DMS 273 (cell line): ENCODE data around the gene ITPR2.
"Not testable (repeated sequence)": the region's sequence is repeated elsewhere in the genome, so short reads cannot be mapped to it uniquely, and the experiment has no call there.

Source experiments
- DNase-seq: peaks from one replicate; lab custom pipeline; 2025; ENCODE audit not compliant: unreplicated experiment; lab: John Stamatoyannopoulos, UW

The ITPR2 gene

DNA sequence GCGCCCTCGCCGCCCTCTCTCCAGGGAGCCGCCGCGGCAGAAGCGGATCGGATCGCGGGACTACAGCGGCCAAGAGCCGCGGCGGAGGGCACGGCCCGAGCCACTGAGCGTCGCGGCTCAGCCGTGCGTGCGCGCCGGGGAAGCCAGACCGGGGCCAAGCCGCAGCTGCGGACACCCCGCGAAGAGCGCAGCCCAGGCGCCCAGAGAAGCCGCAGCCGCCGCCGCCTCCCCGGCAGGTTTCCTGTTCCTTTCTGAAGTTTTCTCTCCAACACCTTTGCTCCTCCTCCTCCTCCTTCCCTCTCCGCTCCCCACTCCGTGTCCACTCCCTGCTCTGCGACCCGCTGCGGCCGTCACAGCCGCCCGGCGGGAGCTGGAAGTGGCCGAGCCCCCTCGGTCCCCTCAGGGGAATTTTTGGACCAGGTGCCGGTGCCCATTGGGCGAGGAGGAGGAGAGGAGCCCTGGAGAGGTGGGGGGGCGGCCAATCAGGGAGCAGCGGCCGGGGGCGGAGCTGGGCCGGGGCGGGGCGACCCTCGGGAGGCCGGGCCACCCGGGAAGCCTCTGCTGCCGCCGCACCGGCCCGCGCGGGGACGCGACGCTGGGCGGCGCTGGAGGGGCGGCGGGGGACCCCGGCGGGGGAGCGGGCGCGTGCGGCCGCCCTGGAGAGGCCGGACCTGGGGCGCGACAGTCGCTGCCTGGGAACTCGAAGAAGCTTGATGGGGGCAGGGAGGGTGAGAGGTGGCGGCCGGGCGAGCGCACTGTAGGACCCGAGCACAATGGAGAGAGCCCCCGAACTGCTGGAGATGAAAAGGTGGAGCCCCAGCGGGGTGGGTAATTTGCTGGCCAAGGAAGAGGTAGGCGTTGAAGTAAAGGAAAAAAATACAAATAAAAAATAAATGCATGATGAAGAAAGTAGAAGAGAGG lies at the start of gene ITPR2:
Gene ITPR2 (minus strand): TSS at position 373 of the 921 bp plus-strand sequence. CDS start 413 bp downstream, outside the sequence.
- peak; percentile 94 for DNase-seq

DNA sequence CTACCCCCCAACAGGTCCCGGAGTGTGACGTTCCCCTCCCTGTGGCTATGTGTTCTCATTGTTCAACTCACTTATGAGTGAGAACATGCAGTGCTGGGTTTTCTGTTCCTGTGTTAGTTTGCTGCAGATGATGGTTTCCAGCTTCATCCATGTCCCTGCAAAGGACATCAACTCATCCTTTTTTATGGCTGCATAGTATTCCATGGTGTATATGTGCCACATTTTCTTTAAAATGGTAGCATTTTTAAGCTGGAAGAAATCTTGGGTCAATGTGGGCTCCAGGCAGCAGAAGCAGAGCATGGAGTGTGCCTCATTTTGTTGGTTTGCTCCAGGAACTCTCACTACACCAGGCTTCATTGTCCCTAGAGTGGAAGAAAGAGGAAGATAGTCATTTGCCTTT lies 47.6 kb upstream of the ITPR2 start:
- no peak for DNase-seq

DNA sequence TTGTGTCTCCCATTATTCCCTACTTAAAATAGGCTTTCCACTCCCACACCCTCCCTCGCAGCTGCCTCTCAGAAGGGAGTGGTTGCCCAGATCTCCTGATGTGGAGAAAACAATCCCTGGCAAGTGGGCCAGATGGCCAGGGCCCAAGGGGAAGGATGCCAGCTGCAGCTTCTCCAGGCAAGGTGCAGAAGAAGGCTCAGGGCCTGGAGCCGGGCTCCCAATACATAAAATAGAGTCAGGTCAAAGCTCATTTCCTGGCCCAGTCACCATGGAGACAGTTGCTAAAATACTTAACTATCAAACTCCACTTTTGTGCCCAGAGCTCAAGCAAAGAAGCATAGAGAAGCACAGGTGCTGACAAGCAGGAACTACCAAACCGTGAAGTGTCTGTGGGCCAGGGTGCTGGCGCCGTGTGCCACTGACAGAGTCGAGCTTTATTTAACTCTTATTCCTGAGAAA lies 45.7 kb upstream of the ITPR2 start:
- DNase-seq = peak; percentile 93

DNA sequence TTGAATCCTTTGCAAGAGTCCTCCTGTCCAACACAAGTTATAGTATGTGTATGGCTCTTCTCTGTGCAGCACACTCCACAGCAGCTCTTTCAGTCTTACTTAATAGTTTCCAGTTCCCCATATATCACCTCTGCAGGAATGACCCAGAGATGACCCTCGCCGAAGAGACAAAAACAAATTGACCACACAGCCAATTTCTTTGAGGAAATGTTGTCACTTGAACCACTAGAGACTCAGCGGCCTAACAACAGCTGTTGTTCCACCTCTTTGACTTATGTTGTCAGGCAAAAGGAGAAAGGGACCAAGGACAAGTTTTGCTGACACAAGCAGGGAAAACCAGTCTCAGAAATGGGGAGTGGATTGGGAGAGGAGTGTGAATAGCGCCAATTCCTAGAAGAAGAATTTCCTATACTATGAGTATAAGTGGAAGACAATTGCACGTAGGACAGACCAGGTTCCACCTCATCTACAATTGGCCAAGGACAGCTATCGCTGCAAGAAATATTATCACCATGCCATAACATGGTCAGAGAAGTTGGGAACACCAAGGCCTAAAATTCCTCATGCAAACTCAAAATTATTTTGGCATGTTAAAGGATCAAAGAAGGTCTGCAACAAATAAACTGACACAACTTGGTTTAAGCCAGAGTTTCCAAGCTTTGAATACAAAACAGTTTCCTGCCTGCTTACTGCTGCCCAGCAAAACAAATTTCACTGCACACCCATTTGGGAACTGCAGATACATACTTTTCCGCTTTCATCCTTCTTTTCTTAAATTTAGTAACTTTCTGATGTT lies 41.7 kb upstream of the ITPR2 start:
- DNase-seq = no peak

DNA sequence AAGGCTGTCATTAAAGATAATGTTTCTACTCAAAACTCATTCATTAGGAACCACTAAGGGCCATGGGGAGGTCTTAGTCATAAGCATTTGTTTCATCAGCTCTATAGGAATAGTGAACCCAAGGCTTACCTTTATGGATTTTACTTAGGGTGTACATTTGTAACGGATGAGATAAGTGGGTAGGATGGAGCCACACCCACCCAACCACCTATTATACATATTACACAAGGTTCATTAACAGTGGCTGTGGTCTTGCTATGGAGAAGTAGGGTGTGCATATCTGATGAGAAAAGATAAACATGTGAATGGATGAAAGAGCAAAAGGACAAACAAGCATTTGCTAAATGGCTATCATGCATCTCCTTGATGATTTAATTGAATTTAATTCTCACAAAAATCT lies 39.6 kb upstream of the ITPR2 start:
- DNase-seq = no peak

DNA sequence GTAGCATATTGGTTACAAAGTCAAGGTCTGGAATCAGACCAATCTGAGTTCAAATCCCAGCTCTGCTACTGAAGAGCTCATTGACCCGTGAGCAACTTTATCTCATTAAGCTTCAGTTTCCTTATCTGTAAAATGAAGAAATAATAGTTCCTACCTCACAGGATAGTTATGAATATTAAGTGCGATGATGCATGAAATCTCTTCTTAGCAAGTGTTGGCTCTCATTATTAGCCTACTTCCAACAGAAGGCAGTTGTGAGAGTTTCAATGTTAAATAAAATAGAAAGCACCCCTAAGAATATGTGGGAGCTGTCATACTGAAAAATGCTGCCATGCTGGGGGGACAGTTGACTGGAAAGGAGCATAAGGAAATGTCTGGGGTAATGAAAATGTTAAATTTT lies 39.0 kb upstream of the ITPR2 start:
- DNase-seq = no peak

DNA sequence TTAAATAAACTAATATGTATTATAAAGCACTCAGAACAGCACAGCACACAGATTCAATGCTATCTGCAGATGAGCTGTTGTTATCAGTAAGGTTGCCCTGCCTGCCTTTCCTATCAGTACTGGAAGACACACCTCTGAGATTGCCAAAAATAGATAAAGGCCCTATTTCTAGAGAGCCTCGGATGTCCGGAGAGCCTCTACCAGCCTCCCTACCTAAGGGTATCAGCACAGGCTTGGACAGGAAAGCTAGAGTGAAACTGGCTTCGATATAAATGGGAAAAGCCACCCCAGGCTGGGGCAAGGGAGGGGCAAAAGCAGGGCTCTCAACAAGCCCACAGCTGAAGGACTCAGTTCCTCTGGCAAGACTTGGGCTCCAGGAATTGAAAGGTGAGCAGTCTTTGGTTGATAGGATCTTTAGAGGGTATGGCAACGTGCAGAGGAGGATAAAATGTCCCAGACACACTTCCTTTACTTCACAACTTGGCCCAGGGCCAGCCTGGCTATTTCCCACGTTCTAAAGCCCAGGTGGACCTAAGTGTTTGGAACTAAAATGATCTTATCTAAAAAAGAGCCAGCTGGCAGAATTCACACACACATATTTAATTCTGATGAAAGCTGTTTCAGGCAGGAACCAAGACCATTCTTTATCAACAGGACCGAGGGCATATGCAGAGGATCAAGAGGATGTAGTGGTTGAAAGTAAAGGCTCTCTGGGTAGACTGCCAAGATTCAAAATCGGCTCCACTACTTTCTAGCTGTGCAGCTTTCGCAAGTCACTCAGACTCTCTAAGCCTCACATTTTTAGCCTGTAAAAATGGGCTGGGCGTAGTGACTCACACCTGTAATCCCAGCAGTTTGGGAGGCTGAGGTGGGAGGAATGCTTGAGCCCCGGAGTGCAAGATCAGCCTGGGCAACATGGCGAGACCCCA lies 37.8 kb upstream of the ITPR2 start:
- DNase-seq = peak; percentile 94

DNA sequence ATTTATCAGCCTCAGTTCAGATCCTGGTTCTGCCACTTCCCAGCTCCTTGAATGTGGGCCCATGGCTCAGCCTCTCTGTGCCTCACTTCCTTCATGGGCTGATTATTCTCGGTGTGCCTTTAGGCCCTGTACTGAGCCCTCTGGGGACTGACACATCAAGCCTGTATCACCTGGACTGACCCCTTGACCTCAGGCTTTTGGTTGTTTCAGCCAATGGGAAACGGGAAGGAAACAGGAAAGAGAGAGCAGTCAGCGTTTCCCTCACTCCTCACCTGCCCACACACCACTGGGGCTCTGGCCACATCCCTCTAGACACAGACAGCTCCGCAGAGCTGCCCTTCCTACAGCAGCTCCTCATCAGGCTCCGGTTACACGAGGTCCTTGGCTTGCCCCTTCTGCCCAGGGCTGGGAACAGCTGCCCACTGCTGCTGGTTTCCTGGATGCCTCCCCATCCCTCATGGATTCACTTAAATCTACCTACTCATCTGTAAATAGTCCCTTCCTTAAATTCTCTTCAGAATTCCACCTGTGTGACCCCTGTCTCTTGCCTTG lies 37.0 kb upstream of the ITPR2 start:
- DNase-seq = peak; percentile 58

DNA sequence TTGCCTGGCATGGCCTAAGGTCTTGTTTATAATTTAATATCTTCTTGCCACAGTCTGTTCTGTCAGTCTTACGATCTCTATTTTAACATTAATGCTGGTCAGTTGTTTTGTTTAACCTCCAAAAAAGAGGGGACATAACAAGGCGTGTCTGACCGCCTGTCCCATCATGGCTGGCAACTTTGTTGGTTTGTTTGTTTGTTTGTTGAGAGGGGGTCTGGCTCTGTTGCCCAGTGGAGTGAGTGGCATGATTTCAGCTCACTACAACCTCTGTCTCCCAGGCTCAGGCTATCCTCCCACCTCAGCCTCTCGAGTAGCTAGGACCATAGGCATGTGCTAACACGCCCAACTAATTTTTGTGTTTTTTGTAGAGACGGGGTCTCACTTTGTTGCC lies 36.1 kb upstream of the ITPR2 start:
- DNase-seq = no peak

DNA sequence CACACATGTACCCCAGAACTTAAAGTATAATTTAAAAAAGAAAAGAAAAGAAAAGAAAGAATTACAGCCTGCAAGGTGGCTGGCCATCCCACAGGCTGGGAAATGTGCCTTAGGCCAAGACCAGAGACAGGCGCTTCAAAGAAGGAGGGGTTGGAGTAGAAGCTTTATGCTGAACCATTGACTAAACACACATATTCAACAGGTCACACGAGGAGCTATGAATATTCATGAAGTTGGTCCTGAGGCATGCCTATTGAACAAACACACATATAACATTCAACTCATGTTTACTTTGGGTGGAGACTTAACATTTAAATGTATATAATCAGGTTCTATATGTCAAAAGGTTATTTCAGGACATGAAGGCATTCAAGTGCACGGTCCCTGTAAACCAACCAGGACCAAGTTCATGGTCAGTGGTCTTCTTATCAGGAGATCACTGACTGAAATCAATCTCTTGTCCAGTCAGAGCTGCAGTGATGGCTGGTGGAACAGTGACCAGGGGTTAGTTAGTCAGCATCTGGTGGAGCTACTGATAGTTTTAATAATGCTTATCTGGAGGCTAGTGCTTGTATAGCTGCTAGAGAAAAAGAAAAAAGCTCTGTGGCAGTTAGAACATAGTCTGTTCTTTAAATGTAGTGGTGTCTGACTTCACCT lies 35.6 kb upstream of the ITPR2 start:
- peak; percentile 14 for DNase-seq

DNA sequence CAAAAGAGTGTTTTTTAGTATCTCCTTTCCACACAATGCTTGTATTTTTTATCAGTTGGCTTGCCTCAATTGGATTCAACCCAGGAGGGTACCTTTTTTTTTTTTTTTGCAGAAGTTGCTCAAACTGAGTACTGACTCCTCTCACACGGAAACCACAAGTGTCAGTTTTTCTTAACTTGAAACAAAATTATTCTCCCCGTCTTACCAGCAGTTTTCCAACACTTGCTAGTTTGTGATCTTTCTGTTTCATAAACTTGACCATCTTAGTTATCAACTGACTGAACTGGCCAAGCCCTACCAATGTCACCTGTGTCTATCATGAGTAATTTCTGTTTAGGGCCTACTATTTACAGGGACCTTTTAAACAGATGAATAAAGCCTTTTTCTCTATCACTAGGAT lies 34.1 kb upstream of the ITPR2 start:
- no peak for DNase-seq

DNA sequence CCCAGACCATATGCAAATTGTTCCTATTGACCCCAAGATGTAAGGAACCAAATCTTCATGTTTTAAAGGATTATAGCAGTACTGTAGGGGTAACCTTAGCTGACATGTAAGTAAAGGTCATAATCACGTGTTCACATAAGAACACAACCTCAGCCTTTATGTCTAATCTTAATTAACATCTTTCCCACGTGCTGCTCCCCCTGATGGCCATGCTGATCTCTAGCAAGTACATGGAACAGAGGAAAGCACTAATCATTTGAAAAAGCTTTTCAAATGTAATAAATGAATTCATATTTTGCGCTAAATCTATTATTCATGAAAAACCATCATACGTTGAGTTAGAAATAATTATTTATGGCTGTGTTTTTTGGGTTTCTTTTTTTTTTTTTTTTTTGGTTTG lies 30.5 kb upstream of the ITPR2 start:
- peak; percentile 23 for DNase-seq

DNA sequence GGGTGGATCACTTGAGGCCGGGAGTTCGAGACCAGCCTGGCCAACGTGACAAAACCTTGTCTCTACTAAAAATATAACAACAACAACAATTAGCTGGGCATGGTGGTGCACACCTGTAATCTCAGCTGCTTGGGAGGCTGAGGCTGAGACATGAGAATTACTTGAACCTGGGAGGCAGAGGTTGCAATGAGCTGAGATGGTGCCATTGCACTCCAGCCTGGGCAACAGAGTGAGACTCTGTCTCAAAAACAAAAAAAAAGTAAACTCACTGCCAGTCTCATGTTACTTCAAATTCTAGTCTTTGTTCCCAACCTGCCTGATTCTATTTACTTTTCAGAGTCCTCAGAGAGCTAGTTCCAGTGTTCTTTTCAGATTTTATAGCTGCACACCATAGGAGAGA lies 29.8 kb upstream of the ITPR2 start:
- DNase-seq = not testable (repeated sequence)

DNA sequence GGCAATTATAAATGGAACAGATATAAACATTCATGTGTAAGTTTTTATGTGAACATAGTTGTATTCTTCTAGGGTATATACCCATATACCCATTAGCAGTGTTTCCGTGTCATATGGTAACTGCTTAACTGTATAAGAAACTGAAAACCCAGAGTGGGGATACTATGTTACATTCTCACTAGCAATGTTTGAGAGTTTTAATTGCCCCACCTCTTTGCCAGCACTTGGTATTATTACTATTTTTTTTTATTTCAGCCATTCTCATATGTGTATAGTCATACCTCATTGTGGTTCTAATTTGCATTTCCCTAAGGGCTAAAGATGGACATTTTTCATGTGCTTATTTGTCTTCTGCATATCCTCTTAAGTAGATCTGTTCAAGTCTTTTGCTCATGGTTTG lies 28.7 kb upstream of the ITPR2 start:
- DNase-seq = no peak

DNA sequence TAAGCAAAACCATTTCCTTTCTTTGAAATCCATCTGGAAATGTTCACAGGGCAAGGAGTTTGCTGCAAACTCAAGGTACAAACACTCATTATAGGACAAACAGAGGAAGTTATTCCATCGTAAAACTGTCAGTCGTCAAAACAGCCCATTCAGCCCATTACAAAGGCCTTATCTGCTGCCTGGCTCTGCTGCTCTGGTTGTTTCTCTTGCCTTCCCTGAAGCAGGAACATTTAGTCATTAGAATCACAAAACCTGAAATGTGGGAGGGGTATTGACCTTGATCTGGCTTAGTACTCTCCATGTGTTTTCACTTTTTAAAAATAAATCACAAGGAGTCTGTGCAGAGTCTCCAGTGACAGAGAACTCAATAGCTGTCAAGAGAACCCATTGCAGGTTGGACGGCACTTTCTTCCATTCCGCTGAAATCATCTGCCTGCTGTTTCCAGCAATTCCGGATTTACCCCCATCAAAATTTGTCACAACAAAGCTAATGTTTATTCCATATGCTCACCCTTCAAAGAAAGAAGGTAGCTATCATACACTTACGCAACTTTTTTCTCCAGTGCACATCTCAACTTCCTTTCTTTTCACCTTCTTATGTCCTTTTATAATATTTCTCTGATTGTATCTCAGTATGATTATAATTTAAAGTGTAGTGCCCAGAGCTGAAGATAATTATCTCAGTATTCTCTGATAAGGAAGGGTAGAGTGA lies 24.6 kb upstream of the ITPR2 start:
- DNase-seq = no peak

DNA sequence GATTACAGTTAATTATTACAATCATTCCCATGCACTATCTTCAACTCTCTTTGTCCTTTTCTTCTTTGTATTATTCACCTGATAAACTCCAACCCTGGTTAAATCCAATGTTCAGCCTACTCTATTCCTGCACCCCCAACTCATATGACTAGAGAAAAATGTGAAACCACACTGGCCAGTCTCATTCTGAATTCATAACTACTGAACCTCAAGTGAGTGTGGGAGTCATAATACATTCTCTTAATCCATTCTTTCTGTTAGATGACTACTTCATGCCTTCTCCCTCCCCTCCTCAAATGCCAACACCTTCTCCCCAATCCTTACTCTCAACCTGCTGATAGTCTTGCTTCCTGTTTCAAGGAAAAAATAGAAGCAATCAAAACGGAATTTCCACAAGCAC lies 22.3 kb upstream of the ITPR2 start:
- no peak for DNase-seq

DNA sequence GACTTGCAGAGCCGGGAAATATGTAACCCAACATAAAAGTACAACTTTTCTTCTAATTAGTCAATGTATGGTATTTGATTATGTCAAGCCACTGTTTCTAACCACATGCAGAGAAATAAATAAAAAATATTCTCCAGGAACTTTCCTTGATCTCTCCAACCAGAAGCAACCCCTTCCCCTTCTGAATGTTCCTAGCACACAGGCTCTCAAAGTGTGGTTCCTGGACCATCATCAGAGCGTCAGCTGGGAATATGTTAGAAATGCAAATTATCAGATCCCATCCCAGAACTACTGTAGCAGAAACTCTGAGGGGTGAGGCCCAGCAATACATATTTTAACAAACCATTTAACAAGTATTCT lies 21.0 kb upstream of the ITPR2 start:
- no peak for DNase-seq

DNA sequence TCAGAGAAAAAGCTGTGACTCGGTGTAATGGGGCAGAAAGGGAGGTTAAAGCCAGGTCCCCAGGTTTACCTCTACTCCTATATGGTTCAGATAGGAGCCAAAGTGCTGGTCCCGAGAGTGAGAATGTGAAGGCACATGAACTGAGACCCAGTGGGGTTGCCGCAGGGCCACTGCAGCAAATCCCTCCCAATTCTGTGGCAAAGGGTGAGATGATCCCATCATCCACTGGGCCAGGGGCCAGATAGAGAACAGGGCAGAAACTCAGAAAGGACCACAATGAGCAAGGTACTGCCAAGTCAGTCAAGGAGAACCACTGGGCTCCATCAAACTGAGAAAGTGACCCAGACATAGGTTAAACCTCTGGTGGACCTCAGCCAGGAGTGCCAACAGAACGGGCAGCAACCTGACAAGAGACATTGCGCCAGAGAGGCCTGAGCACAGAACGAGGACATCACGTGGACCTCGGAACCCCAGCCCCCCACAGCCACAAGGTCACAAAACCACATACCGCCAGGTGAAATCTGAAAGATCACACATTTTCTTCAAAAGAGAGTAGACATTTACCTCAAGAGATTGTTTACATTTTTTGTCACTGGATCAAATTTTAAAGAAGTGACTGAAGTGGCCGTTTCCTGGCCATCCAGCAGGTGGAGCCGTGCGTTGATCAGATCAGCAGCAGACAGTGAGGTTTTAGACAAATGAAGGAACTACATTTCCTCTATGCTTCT lies 20.5 kb upstream of the ITPR2 start:
- DNase-seq = peak; percentile 73
